Endothelial cell of umbilical vein (primary cell): ENCODE data around the gene STARD13. TPM values are rescaled to one million over a fixed set of nuclear protein-coding genes. Genes with fewer than 3 reads are reported as not detected.

ENCODE experiments used
- BruUV-seq: library from RNA; stranded (reverse); fragments of 400-500 nt; replicated peaks from 2 replicates; lab custom pipeline; 2021; lab: Mats Ljungman, UMichigan
- CTCF ChIA-PET: fragments of 300-600, 350-600 bp; sonication (Branson Sonifier 250); formaldehyde crosslinking; loops from one replicate; lab custom pipeline; 2021; ENCODE audit warnings: antibody characterized with exemption, inconsistent platforms; lab: Charles Lee
- POLR2A ChIA-PET: fragments of 300-600, 350-600 bp; sonication (Branson Sonifier 250); formaldehyde crosslinking; loops from one replicate; lab custom pipeline; 2021; ENCODE audit warnings: antibody characterized with exemption, inconsistent platforms; lab: Charles Lee
- DNase-seq: peaks from one replicate; pipeline ENCODE4 v3.0.0-alpha.2; 2011; ENCODE audit warnings: low read depth, low spot score
- FAIRE-seq: peaks from 2 replicates; lab custom pipeline; 2011; peaks lifted over from hg19 to GRCh38; lab: Jason Lieb, UNC
- H2AFZ ChIP-seq: 2 replicates; pipeline ENCODE4 v1.6.0; 2012; ENCODE audit warnings: low read depth, low read length, control low read depth, inconsistent platforms
- H3K27ac ChIP-seq: 2 replicates; pipeline ENCODE4 v1.5.1; 2011; ENCODE audit warnings: low read depth, mild to moderate bottlenecking, control low read depth, low read length, moderate library complexity; ENCODE audit not compliant: insufficient read depth
- H3K27me3 ChIP-seq, 2 experiments: 2 replicates each; pipeline versions ENCODE4 v1.6.0 to v1.6.1; 2011; ENCODE audit warnings: low read length in 2 of 2, mixed read lengths in 1 of 2; ENCODE audit not compliant: control insufficient read depth in 2 of 2, insufficient read depth in 2 of 2
- H3K36me3 ChIP-seq, 2 experiments: 2 replicates in 1 of 2; 3 replicates in 1 of 2; pipeline ENCODE4 v1.5.1; 2011; ENCODE audit warnings: low read length in 2 of 2, mild to moderate bottlenecking in 1 of 2, moderate library complexity in 1 of 2; ENCODE audit not compliant: control insufficient read depth in 2 of 2, insufficient read depth in 2 of 2; ENCODE audit errors: extremely low read depth in 1 of 2
- H3K4me1 ChIP-seq: 3 replicates; pipeline ENCODE4 v1.5.1; 2011; ENCODE audit warnings: mild to moderate bottlenecking, low read length; ENCODE audit not compliant: control insufficient read depth, insufficient read depth; ENCODE audit errors: extremely low read depth
- H3K4me2 ChIP-seq: 2 replicates; pipeline ENCODE4 v1.6.1; 2011; ENCODE audit warnings: low read length, control low read depth, mixed read lengths; ENCODE audit not compliant: insufficient read depth
- H3K4me3 ChIP-seq, 3 experiments: fragments of 200-600 bp in 1 of 3; sonication (generic), shearing (Covaris generic) in 1 of 3; replicated peaks in 1 of 3; 2 replicates each; pipeline ENCODE4 v1.5.1; 2011 to 2016; ENCODE audit warnings: control low read depth in 3 of 3, low read length in 3 of 3, mild to moderate bottlenecking in 2 of 3, inconsistent platforms in 1 of 3, low read depth in 1 of 3, moderate library complexity in 1 of 3; ENCODE audit not compliant: insufficient read depth in 1 of 3
- H3K79me2 ChIP-seq: 2 replicates; pipeline ENCODE4 v1.6.0; 2012; ENCODE audit warnings: low read length, inconsistent platforms; ENCODE audit not compliant: control insufficient read depth, insufficient read depth
- H3K9ac ChIP-seq: replicated peaks from 2 replicates; pipeline ENCODE3; 2011; ENCODE audit warnings: low read length, control low read depth; ENCODE audit not compliant: insufficient read depth; ENCODE audit errors: extremely low read depth
- H3K9me1 ChIP-seq: replicated peaks from 3 replicates; pipeline ENCODE4 v1.6.0; 2011; ENCODE audit warnings: mild to moderate bottlenecking, low read length; ENCODE audit not compliant: control insufficient read depth, insufficient read depth; ENCODE audit errors: extremely low read depth
- H3K9me3 ChIP-seq: replicated peaks from 2 replicates; pipeline ENCODE4 v1.5.1; 2012; ENCODE audit warnings: low read length, inconsistent platforms; ENCODE audit not compliant: control insufficient read depth, insufficient read depth
- H4K20me1 ChIP-seq: replicated peaks from 2 replicates; pipeline ENCODE3; 2011; ENCODE audit warnings: mild to moderate bottlenecking, low read length; ENCODE audit not compliant: control insufficient read depth, insufficient read depth; ENCODE audit errors: extremely low read depth
- CTCF ChIP-seq, 2 donors: IDR thresholded peaks; 1 replicate in 1 of 2; 2 replicates in 1 of 2; pipeline ENCODE4 v1.5.1; 2011; ENCODE audit warnings: low read length in 2 of 2, mild to moderate bottlenecking in 2 of 2, moderate library complexity in 2 of 2, control low read depth in 1 of 2, inconsistent platforms in 1 of 2, low read depth in 1 of 2; ENCODE audit not compliant: insufficient read depth in 1 of 2; ENCODE audit errors: extremely low read depth in 1 of 2
- EZH2 ChIP-seq: IDR thresholded peaks from 2 replicates; pipeline ENCODE4 v1.6.1; 2012; ENCODE audit warnings: borderline replicate concordance, low read depth, mild to moderate bottlenecking, moderate library complexity, low read length, inconsistent platforms; ENCODE audit not compliant: severe bottlenecking
- FOS ChIP-seq: IDR thresholded peaks from 2 replicates; pipeline ENCODE4 v1.6.1; 2011; ENCODE audit warnings: mild to moderate bottlenecking, low read length, moderate library complexity, borderline replicate concordance; ENCODE audit not compliant: insufficient read depth
- GATA2 ChIP-seq: IDR thresholded peaks from 2 replicates; pipeline ENCODE4 v1.7.0; 2011; ENCODE audit warnings: low read depth, mild to moderate bottlenecking, moderate library complexity, mixed read lengths, low read length; ENCODE audit not compliant: insufficient read length, insufficient read depth
- JUN ChIP-seq: IDR thresholded peaks from 2 replicates; pipeline ENCODE4 v1.6.1; 2011; ENCODE audit warnings: borderline replicate concordance, low read depth; ENCODE audit not compliant: insufficient read length, insufficient read depth
- MAX ChIP-seq: IDR thresholded peaks from 2 replicates; pipeline ENCODE4 v1.6.1; 2011; ENCODE audit not compliant: insufficient read depth, insufficient read length
- MYC ChIP-seq: IDR thresholded peaks from one replicate; pipeline ENCODE4 v1.6.1; 2011; ENCODE audit warnings: mild to moderate bottlenecking, low read depth, low read length
- POLR2A ChIP-seq: IDR thresholded peaks from 2 replicates; pipeline ENCODE4 v1.6.1; 2012; ENCODE audit warnings: low read depth, mild to moderate bottlenecking, control low read depth, low read length
- POLR2AphosphoS5 ChIP-seq: IDR thresholded peaks from 2 replicates; pipeline ENCODE4 v1.6.1; 2012; ENCODE audit warnings: low read depth, mild to moderate bottlenecking, control low read depth, low read length, moderate library complexity; ENCODE audit not compliant: insufficient read depth
- dilution Hi-C: fragments of 300-500 bp; cut with MboI; formaldehyde crosslinking; loops from one replicate; pipeline ENCODE4 v1.15.0; 2019; ENCODE audit warnings: low sequenced_read_pairs; ENCODE audit not compliant: extremely low pct_ligation_motif_present
- intact Hi-C: fragments of 100-400 bp; cut with micrococcal nuclease; formaldehyde crosslinking; loops from one replicate; pipeline ENCODE4 v1.10.0; 2022
- polyA plus RNA-seq, 4 experiments: library from polyadenylated mRNA; depleted of rRNA in 3 of 4; stranded (reverse) in 3 of 4; unstranded in 1 of 4; fragments of >200 nt; gene quantifications; 2 replicates each; pipeline versions ENCODE4 v1.2.1 to v1.2.3, GENCODE V29; 2011 to 2012; ENCODE audit warnings: missing spikeins in 1 of 4
- total RNA-seq: library from RNA; stranded (reverse); gene quantifications from 2 replicates; pipeline ENCODE4 v1.2.3, GENCODE V29; 2021

The STARD13 gene
- total and polyA plus RNA-seq, 2 donors (not counting 3 experiments of a cell fraction or from before 2014, with no cell fraction given) = 11.0 to 47.7 TPM

DNA sequence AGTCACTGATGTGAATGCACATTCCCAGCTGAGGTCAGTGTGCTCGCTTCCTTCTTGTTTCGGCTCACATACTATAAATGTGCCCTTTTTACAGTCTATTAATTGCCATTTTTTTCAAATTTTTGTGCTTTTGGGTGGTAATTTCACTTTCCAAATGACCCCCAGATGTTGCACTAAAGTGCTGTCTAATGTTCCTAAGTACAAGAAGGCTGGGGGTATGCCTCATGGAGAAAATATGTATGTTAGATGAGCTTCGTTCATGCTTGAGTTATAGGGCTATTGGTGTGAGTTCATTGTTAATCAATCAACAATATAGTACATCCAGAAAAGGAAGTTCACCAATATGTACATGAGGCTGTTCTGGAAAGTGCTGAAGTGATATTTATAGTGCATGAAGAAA is 184.7 kb downstream of the STARD13 start:
- Histone ChIP-seq H3K4me1 (no peaks in the 10 kb centered on the region), H3K4me2 (no peak overlapping the region), H3K27ac (no peak overlapping the region), H3K27me3 (no peaks in the 10 kb centered on the region), H4K20me1 (no peaks in the 10 kb centered on the region), H3K9ac (no peak overlapping the region), H3K79me2 (no peaks in the 10 kb centered on the region), H3K9me3 (no peaks in the 10 kb centered on the region), H3K4me3 (no peak overlapping the region), H2AFZ (no peak overlapping the region), H3K36me3 (peaks cover 5 to 6% of the 10 kb centered on the region in 2 experiments), H3K9me1 (no peaks in the 10 kb centered on the region)
- POLR2A ChIA-PET = no interaction called here
- intact Hi-C loops (no loop called here), dilution Hi-C loops (no loop called here)
- CTCF ChIA-PET = interaction anchor here (1.7 kb wide), 1 partner anchor 44 kb away, joined by 6 read pairs; no protein-coding TSS in a partner anchor
- no TSS peak for BruUV-seq
- DNase-seq (no peak), FAIRE-seq (no peak)
- TF ChIP-seq CTCF (IDR thresholded peaks at IDR 0.05; ENCODE audit: extremely low read depth in 1 of 2, insufficient read depth in 1 of 2, low read depth in 1 of 2, low read length in 2 of 2) = no peak
- TF ChIP-seq EZH2 = no peak
- TF ChIP-seq FOS = no peak
- no peak for TF ChIP-seq POLR2A
- no peak for TF ChIP-seq JUN
- no peak for TF ChIP-seq GATA2
- TF ChIP-seq POLR2AphosphoS5 = no peak
- no peak for TF ChIP-seq MAX
- TF ChIP-seq MYC = no peak
